Adipose tissue (tissue), 3 donors: Measurements from ENCODE around the gene C19orf38. TPM values are rescaled to one million over a fixed set of nuclear protein-coding genes. Genes with fewer than 3 reads are reported as not detected.
A peak's percentile ranks its signal among the peaks of the same experiment; 100 is the strongest.
"Not testable (repeated sequence)": the region's sequence is repeated elsewhere in the genome, so short reads cannot be mapped to it uniquely, and the experiment has no call there.

ENCODE experiments used
- H3K27ac ChIP-seq: one replicate; pipeline ENCODE4 v1.5.1; 2013; ENCODE audit warnings: low read depth, low read length
- WGBS, 3 donors: extraction: QIAGEN DNeasy Blood & Tissue Kit; methylation state at CpG; one replicate each; pipeline ENCODE4 v1.1.7; 2013; 5-methylcytosine and 5-hydroxymethylcytosine counted together
- polyA plus RNA-seq, 3 donors: library from polyadenylated mRNA; stranded (reverse); fragments of 200-250 nt; gene quantifications; one replicate each; pipeline ENCODE4 v1.2.3, GENCODE V29; 2013
- donor health status: healthy with polysubstance abuse.
- donor health status: Bipolar disorder and iron deficiency.
- donor health status: healthy.

C19orf38 gene
- polyA plus RNA-seq, 3 donors = 1.4 to 6.6 (median 6.4) TPM

- H3K27ac ChIP-seq = no peak overlapping the region
- WGBS, 3 donors = 95 to 97% (median 97%) methylated on average over 27 of the region's 27 CpGs
These were observed 28.8 kb upstream of the C19orf38 start for GRCh38 chr19:10819124-10820060.

- WGBS, 3 donors = 90 to 93% (median 90%) methylated on average over 6 to 7 of the region's 7 CpGs
- no peak overlapping the region for H3K27ac ChIP-seq
These were observed 28.0 kb upstream of the C19orf38 start for GRCh38 chr19:10820173-10820572.

GRCh38 chr19:10823690-10824089 is 24.5 kb upstream of the C19orf38 start:
- 90 to 97% (median 95%) methylated on average over 12 of the region's 12 CpGs for whole genome bisulfite sequencing, 3 donors
- H3K27ac ChIP-seq = no peak overlapping the region

- no peak overlapping the region for H3K27ac ChIP-seq
- 69 to 89% (median 72%) methylated on average over 7 of the region's 7 CpGs for WGBS, 3 donors
These were observed 22.0 kb upstream of the C19orf38 start for GRCh38 chr19:10826231-10826630.

GRCh38 chr19:10826846-10827245 is 21.4 kb upstream of the C19orf38 start:
- 89% methylated on average over 6 of the region's 6 CpGs for WGBS, 3 donors
- H3K27ac ChIP-seq = no peak overlapping the region

- 89 to 93% (median 93%) methylated on average over 26 of the region's 26 CpGs for WGBS, 3 donors
These were observed 19.0 kb upstream of the C19orf38 start for GRCh38 chr19:10828981-10829821.

GRCh38 chr19:10829967-10830366 is 18.2 kb upstream of the C19orf38 start:
- no peak overlapping the region for H3K27ac ChIP-seq
- WGBS, 3 donors = 84 to 88% (median 86%) methylated on average over 13 to 16 of the region's 16 CpGs

More at GRCh38 chr19:10828981-10829821, 19.0 kb upstream of the C19orf38 start:
- no peak overlapping the region for H3K27ac ChIP-seq

- H3K27ac ChIP-seq = no peak overlapping the region
- WGBS, 3 donors = 90 to 92% (median 91%) methylated on average over 6 to 7 of the region's 7 CpGs
These were observed 17.8 kb upstream of the C19orf38 start for GRCh38 chr19:10830370-10830769.

GRCh38 chr19:10830931-10831779 is 17.1 kb upstream of the C19orf38 start:
- no peak overlapping the region for H3K27ac ChIP-seq
- 84 to 88% (median 85%) methylated on average over 33 of the region's 33 CpGs for WGBS, 3 donors

GRCh38 chr19:10831987-10832938 is 16.0 kb upstream of the C19orf38 start:
- H3K27ac ChIP-seq = no peak overlapping the region
- 80 to 82% (median 82%) methylated on average over 27 to 28 of the region's 28 CpGs for WGBS, 3 donors

GRCh38 chr19:10832939-10833296 is 15.3 kb upstream of the C19orf38 start:
- no peak overlapping the region for H3K27ac ChIP-seq
- 74 to 80% (median 80%) methylated on average over 20 of the region's 20 CpGs for WGBS, 3 donors

GRCh38 chr19:10835089-10835753 is 13.0 kb upstream of the C19orf38 start:
- WGBS, 3 donors = 22 to 61% (median 60%) methylated on average over 26 to 32 of the region's 32 CpGs
- H3K27ac ChIP-seq = no peak overlapping the region

GRCh38 chr19:10835754-10836478 is 12.3 kb upstream of the C19orf38 start, which contains the start of gene TMED1:
Gene TMED1 (minus strand): TSS chr19:10836212. CDS start chr19:10836191, 21 bp downstream.
- peak within 1 kb of the TSS; percentile 48 for H3K27ac ChIP-seq
- WGBS, 3 donors = 0 to 1% (median 0%) methylated on average over 49 to 50 of the region's 50 CpGs

- H3K27ac ChIP-seq = peak overlapping the region; percentile 48
- 31 to 39% (median 36%) methylated on average over 38 of the region's 38 CpGs for WGBS, 3 donors
These were observed 11.5 kb upstream of the C19orf38 start for GRCh38 chr19:10836479-10837330.

GRCh38 chr19:10837649-10838048 is 10.6 kb upstream of the C19orf38 start:
- WGBS, 3 donors = 93 to 99% (median 97%) methylated on average over 7 of the region's 7 CpGs
- not testable (repeated sequence) for H3K27ac ChIP-seq
